Measurements from ENCODE around the gene KAZN.

Gene KAZN

GRCh38 chr1:14713077-14713476 is 114.6 kb downstream of the KAZN start:
- DNase-seq (ENCODE audit: low read depth in 2 of 2), result no peak

DNA sequence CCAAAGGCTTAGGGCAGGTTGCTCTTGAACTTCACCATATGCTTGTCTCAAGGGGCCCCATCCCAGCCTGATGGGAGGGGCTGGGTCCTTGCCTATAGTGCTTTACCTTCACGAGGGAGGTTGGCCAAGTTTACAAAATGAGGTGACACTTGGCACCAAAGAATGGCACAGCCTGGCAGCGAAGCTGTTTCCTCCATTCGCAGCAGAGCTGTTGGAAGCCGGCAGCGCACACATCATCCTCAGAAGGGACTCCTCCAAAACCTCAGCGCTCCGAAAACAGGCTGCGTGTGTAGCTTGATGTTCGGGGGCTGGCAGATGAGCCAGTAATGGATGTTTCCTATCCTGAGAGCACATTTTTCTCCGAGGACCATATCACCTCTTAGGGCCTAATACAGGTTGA is 116.8 kb downstream of the KAZN start:
- no peak for DNase-seq (ENCODE audit: low read depth in 2 of 2)

DNA sequence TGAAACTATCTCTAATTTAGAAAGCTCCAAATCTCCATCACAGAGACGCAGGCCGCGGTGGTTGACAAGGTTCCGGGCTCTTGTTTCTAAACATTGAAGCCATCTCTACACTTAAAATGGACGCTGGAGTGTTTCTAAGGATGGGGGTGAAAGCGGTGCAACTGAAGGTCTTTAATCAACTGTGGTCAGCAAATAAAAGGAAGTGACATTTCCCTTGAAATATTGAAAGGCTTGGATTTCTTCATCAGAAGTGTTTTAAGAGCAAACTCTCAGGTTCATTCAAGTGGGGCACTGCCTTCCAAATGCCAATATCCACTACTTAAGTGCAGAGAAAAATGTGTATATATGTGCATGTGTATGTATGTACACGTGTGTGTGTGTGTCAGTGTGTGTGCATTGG is 117.3 kb downstream of the KAZN start:
- DNase-seq (ENCODE audit: low read depth in 2 of 2), result no peak

DNA sequence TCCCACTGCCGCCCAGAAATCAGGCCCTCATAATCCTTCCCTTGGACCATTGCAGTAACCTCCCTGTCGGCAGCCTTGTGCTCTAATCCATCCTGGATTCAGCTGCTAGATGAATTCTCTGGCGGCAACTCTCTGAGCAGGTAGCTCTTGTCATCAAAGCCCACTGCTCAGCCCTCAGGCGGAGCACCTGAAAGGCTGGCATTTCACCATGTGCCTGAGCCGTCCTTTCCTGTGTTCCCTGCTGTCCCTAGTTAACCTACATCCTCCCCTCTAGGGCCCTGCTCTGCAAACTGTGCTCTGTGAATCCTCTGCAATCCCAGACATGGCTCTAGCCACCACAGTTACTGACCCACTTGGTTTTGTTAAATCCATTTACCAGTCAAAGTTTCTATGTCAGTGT is 118.0 kb downstream of the KAZN start:
- no peak for DNase-seq (ENCODE audit: low read depth in 2 of 2)

DNA sequence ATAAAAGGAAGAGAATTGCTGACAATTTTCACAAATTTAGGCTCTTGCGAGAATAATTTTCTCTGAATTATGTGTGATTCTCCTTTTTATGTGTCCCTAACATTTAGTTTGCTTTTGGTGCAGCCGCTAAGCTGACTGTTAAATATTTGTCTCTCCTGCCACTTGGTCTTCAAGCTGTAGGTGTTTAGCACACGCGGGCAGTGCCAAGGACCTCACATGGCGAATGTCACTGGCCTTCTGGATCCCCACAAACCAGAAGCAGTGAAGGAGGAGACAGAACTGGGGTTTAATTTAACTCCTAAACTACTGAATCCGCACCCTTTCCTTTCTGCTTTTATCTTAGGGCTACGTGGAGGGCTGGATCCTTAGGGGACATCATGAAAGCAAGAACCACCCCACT is 120.0 kb downstream of the KAZN start:
- DNase-seq (ENCODE audit: low read depth in 2 of 2), result no peak

GRCh38 chr1:14723401-14723800 is 124.9 kb downstream of the KAZN start:
- DNase-seq (ENCODE audit: low read depth in 2 of 2), result no peak

DNA sequence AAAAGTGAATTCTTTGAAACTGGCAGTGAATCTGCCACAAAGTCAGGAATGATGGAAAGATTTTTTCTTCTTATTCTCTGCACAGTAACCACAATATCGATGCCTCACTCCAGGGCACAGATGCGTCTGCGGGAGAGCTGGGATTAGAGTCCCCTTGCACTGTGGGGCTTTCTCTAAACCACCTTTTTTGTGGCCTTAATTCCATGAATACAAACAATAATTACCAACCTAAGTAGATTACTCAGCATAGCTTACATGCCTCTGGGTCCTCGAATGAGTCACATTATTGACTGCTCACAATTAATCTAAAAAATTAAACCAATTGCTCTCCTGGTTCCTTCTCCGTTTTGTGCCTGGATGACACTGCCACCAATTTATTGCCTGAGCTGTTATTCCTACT is 125.8 kb downstream of the KAZN start:
- no peak for DNase-seq (ENCODE audit: low read depth in 2 of 2)

DNA sequence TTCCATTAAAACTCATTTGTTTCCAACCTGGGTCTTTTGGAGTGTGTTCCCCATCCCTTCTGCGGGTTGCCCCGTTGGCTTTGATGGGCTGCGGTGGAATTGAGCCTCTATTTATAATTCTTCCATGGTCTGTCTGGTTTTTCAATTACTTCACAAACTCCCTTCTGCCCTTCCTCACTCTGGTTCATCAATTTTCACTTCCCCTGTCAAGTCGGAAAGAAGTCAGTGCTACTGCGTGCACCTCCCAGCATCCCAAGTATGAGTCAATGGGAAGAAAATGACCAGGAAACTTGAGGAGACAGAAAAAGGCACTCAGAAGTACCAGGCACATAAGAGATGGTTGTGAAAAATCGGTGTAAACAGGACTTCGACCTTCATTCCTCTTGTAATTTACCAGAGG is 126.2 kb downstream of the KAZN start:
- no peak for DNase-seq (ENCODE audit: low read depth in 2 of 2)

DNA sequence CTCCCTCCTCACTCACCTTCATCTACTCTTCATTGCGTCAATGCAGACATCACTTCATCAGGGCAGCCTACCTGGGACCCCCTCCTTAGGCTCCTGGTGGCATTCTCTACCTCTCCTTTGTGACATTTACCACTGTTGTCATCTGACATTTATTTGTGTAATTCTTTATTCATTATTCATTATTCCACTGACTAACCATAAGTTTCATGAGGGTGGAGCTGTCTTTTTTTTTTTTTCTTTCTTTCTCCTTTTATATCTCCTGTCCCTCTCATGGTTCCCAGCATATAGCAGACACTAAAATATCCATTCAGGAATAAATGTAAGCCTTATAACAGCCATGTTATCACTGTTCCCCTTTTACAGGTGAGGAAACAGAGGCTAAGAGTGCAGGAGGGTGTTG is 126.8 kb downstream of the KAZN start:
- DNase-seq (ENCODE audit: low read depth in 2 of 2), result no peak

DNA sequence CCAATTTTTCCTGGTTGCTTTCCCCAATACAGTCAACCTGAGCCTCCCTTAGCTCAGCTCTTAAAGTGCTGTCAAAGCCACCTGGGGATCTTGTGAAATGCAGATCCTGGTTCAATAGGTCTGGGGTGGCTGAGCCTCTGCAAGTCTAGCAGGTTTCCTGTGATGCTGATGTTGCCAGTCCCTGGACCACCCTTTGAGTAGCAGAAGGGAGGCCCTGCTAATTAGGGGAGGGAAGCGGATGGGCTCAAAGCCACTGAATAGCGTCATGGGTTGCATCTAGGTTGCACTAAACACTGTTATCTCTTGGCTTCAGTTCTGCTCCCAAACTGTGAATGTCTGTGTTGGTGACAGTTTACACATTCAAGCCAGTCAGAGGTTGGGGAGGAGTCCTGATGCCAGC is 127.2 kb downstream of the KAZN start:
- DNase-seq (ENCODE audit: low read depth in 2 of 2), result no peak

DNA sequence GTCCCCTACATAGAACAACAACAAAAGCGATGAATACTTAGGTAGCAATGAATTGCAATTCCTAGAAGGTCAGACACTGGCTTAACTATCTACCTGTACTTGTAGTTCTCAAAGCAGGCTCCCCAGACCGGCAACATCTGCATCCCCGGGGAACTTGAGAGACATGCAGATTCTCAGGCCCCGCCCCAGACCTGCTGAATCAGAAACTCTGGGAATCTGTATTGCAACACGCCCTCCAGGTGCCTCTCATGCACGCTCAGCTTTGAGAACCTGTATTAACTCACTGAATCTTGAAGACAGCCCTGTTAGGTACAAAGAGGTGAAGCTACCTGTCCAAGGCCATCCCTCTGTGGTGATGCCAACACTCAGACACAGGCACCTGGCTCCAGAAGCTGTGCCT is 128.1 kb downstream of the KAZN start:
- no peak for DNase-seq (ENCODE audit: low read depth in 2 of 2)

GRCh38 chr1:14728516-14728915 is 130.0 kb downstream of the KAZN start:
- no peak for DNase-seq (ENCODE audit: low read depth in 2 of 2)

DNA sequence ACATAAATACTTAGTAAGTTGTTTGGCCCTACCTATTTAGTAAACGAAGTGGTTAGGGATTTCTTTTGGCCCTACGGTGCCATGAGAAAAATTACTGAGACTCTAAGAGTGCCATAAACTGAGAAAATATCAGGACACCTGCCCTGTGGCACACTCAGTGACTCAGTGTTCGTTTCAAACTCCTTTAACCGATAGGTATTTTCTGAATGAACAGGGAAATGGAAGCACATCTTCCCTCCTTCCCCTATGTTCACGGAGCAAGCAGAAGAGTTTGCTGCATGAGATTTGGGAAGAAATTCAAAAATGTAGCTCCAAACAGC is 134.2 kb downstream of the KAZN start:
- DNase-seq (ENCODE audit: low read depth in 2 of 2), result no peak

DNA sequence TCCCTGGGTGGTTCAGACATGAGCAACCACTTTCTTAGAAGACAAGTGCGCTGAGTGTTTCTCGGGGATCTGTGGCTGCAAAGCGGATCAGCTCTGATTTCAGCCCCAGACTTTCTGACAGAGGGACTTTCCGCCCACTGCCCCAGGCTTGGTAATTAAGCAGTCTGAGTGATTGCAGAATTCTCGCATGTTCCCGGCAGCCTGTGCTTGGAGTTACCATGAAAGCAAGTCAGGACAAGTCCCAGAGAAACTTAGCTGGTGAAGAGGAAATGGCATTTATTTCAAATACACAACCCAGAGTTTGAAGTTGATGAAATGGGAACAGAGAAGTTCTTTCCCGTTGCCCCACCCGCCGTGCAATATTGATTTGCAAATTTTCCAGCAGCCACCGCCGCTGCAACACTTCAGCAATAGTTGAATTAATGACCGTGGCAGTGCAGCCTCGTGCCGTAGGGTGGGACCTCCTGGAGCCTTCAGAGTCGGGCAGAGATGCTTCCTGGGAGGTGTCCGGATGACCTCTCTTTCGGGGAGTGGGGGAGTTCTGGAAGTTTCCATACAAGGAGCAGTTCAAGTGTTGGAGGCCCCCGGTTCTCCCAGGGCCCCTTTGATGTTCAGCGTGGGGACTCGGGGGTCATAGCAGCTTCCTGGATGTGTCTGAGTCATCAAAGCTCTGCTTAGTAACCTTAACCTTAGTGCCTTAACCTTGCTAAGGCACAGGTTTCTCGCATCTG is 134.7 kb downstream of the KAZN start:
- no peak for DNase-seq (ENCODE audit: low read depth in 2 of 2)

- DNase-seq (ENCODE audit: low read depth in 2 of 2), result no peak
These were observed 135.3 kb downstream of the KAZN start for GRCh38 chr1:14733779-14734140.

GRCh38 chr1:14735841-14736240 is 137.4 kb downstream of the KAZN start:
- no peak for DNase-seq (ENCODE audit: low read depth in 2 of 2)

DNA sequence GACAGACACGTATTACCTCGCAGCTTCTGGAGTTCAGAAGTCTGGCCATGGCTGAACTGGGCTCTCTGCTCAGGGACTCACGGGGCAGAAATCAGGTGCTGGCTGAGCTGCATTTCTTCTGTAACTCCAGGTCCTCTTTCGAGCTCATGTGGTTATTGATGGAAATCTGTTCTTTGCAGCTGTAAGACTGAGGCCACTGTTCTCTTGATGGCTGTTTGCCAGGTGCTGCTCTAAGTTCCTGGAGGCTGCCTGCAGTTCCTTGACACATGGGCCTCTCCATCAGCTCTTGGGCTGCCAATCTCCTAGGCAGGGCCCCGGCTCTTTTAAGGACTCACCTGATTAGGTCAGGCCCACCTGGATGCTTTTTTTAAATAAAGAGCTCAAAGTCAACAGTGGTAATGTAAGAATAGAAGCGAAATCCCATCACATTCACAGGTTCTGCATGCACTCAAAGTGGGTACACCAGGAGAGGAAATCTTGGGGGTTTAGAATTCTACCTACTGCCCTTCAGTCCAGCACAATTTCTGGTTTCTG is 139.1 kb downstream of the KAZN start:
- no peak for DNase-seq (ENCODE audit: low read depth in 2 of 2)

GRCh38 chr1:14738235-14738634 is 139.8 kb downstream of the KAZN start:
- no peak for DNase-seq (ENCODE audit: low read depth in 2 of 2)

DNA sequence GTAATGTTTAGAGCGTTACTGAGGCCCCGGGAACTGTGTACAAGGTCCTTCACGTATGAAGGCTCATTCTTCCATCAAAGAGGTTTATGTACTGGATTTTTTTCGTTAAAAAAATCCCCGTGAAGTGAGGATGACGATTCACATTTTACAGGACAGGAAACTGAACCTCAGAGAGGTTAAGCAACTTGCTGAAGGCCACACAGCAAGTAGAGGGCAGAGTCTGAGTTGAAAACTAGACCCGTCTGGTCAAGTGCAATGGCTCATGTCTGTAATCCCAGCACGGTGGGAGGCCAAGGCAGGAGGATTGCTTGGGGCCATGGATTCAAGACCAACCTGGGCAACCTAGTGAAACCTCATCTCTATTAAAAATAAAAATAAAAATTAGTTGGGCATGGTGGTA is 140.2 kb downstream of the KAZN start:
- no peak for DNase-seq (ENCODE audit: low read depth in 2 of 2)

DNA sequence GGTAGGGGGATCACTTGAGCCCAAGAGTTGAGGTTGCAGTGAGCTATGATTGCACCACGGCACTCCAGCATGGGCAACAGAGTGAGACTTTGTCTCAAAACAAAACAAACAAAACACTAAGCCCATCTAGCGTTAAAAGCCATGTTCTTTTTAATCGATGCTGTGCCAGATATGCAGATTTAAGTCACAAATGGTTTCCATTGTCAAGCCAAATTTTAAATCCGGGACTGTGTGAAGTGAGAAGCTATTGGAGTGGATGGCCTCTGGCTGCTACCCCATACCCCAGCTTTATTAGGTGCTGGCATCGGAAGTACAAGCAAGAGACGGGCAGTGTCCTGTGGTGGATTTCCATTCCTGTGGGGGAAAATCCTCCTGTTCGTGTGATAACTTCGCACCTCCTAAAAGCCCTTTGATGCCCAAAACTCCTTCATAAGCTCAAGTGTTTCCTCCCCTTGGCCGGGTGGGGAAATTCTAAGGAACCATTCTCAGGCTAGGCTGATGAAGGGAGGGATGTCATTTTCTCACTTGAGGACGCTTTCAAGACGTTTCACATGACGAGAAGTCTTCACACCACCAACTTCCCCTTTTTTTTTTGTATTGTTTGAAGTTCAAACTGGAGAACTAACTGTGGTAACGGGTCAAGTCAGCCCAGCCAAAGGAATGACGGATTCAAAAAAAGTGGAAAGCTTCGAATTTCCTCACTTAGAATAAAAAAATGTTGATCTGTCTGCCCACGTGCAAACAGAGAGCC is 140.8 kb downstream of the KAZN start:
- no peak for DNase-seq (ENCODE audit: low read depth in 2 of 2)

GRCh38 chr1:14740016-14740415 is 141.5 kb downstream of the KAZN start:
- no peak for DNase-seq (ENCODE audit: low read depth in 2 of 2)

- no peak for DNase-seq (ENCODE audit: low read depth in 2 of 2)
These were observed 142.6 kb downstream of the KAZN start for GRCh38 chr1:14741082-14741481.

DNA sequence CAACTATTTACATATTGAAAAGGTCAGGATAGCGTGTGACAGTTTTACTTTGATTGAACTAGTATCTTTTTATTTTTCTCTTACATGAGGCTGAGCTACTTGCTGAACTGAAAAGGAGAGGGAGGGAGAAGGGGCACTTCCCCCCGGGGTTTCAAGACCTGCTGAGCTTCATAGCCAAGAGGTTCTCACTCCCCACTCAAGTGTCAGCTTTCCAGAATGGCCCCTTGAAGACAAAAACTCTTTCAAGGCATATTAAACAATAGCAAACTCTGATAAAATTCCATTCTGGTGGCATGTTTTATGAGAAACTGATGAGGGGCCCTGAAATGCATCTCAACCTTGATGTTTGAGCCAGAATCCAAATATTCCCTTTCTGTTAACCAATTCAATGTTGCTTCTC is 143.0 kb downstream of the KAZN start:
- no peak for DNase-seq (ENCODE audit: low read depth in 2 of 2)
